IPS DF 6.9 (cell line): ENCODE data around the gene ABHD2.

ENCODE experiments used
- DNase-seq: peaks from one replicate; pipeline ENCODE4 v3.0.0-alpha.2; 2013; ENCODE audit warnings: low read depth, low spot score
- H3K27ac ChIP-seq: one replicate; pipeline ENCODE4 v1.5.1; 2013; ENCODE audit warnings: low read length, control low read depth
- H3K27me3 ChIP-seq: 2 replicates; pipeline ENCODE4 v1.6.1; 2013; ENCODE audit warnings: mild to moderate bottlenecking, low read length; ENCODE audit not compliant: control insufficient read depth, insufficient read depth
- H3K36me3 ChIP-seq: 2 replicates; pipeline ENCODE4 v1.6.1; 2013; ENCODE audit warnings: low read length; ENCODE audit not compliant: control insufficient read depth, insufficient read depth
- H3K4me1 ChIP-seq: 2 replicates; pipeline ENCODE4 v1.6.1; 2013; ENCODE audit warnings: low read length; ENCODE audit not compliant: control insufficient read depth, insufficient read depth
- H3K4me3 ChIP-seq: 2 replicates; pipeline ENCODE4 v1.5.1; 2013; ENCODE audit warnings: mild to moderate bottlenecking, low read length
- H3K9me3 ChIP-seq: 2 replicates; pipeline ENCODE4 v1.6.1; 2013; ENCODE audit warnings: low read length, inconsistent platforms; ENCODE audit not compliant: control insufficient read depth, insufficient read depth
- WGBS: extraction: QIAGEN DNeasy Blood & Tissue Kit; methylation state at CpG from one replicate; pipeline ENCODE4 v1.1.7; 2013; ENCODE audit warnings: mixed read lengths, missing lambda C conversion rate; ENCODE audit not compliant: insufficient read length, insufficient coverage; 5-methylcytosine and 5-hydroxymethylcytosine counted together

The ABHD2 gene

DNA sequence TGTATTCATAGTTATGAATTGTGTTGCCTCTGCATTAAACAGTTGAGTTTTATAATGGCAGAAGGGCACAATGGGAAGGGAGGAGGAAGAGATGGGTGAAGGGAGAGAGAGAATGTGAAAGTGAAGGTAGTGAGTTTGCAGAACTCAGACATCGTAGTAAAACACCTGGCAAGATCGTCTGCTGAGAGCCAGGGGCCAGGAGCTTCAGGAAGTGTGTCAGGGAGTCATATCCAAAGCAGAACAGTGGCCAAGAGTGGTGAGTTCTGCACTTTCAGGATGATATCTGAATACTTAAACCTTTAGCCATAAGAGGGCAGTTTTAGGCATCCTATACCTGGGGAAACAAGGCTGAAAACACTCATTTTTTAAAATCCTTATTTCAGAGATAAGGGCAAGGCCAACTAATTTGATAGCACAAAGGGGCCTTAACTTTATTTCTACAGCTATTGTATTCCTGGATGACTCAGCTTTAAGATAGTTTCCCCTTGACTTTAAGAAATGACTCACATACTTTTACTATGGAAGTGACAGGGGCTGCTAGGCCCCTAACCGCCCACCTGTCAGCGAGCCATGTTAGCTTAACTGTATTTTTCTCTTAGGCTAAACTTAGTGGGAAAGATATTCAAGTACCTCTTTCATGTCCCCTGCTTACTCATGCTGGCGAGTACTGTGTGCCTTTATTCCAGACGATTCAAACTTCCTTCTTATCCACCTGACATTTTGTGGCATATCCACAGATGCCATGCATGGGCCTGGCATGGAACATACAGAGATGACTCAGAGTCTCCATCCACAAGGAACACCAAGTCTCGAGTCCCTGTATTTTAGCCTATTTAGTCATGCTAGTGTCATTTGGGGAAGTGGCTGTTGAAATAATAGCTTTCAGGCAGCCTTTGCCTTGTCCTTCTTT, 79.3 kb downstream of the ABHD2 start:
- H3K36me3 ChIP-seq = no peaks in the 10 kb centered on the region
- no peaks in the 10 kb centered on the region for H3K9me3 ChIP-seq
- no peaks in the 10 kb centered on the region for H3K27me3 ChIP-seq
- H3K27ac ChIP-seq = no peak overlapping the region
- peaks cover 3% of the 10 kb centered on the region; the same call in 1 of the 2 replicates for H3K4me1 ChIP-seq
- DNase-seq = no peak
- no CpG with 5 or more reads among the region's 7 CpGs for WGBS
- H3K4me3 ChIP-seq = no peak overlapping the region

DNA sequence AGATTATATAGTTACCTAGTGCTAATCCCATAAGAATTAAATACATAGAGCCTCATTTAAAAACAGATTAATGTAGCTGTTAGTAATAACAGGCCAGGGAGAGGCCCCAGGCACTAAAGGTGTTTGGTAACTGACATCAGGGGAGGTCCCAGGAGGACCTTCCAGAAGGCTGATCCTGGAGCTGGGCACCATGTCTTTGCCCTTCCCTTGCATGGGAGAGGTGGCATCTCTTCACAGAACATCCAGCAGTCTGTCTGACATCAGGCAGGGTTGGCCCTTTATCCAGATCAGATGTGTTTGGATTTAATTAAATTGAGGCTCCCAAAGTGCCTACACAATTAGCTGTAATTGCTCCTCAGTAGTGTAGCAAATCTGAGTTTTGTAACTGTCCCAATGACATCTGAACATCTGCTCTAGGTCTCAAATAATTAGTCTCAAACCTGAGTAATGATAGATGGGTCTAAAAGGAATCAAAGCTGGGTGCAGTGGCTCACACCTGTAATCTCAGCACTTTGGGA, 80.1 kb downstream of the ABHD2 start:
- Histone ChIP-seq H3K4me1 (peaks cover 3% of the 10 kb centered on the region; the same call in 1 of the 2 replicates), H3K36me3 (no peaks in the 10 kb centered on the region), H3K9me3 (no peaks in the 10 kb centered on the region), H3K4me3 (no peak overlapping the region), H3K27me3 (no peaks in the 10 kb centered on the region), H3K27ac (no peak overlapping the region)
- no peak for DNase-seq

DNA sequence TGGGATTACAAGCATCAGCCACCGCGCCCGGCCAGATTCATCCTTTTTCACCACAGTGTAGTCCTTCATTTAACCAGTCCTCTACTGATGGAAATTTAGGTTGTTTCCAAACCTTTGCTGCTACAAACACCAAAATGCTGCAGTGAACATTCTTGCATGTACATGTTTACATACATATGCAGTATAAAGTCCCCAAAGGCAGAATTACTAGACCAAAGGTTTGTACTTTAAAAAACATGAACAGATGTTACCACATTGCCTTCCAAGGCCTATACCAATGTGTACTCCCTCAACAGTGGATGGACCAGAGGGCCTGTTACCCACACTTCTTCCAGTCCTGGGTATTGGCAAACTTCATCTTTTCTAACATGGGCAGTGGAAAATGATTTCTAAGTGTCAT, 82.1 kb downstream of the ABHD2 start:
- H3K27me3 ChIP-seq = no peaks in the 10 kb centered on the region
- H3K4me1 ChIP-seq = peaks cover 1% of the 10 kb centered on the region; the same call in 1 of the 2 replicates
- H3K36me3 ChIP-seq = no peaks in the 10 kb centered on the region
- no peaks in the 10 kb centered on the region for H3K9me3 ChIP-seq
- no CpG with 5 or more reads among the region's 3 CpGs for WGBS
- H3K27ac ChIP-seq = no peak overlapping the region
- no peak for DNase-seq
- H3K4me3 ChIP-seq = no peak overlapping the region

DNA sequence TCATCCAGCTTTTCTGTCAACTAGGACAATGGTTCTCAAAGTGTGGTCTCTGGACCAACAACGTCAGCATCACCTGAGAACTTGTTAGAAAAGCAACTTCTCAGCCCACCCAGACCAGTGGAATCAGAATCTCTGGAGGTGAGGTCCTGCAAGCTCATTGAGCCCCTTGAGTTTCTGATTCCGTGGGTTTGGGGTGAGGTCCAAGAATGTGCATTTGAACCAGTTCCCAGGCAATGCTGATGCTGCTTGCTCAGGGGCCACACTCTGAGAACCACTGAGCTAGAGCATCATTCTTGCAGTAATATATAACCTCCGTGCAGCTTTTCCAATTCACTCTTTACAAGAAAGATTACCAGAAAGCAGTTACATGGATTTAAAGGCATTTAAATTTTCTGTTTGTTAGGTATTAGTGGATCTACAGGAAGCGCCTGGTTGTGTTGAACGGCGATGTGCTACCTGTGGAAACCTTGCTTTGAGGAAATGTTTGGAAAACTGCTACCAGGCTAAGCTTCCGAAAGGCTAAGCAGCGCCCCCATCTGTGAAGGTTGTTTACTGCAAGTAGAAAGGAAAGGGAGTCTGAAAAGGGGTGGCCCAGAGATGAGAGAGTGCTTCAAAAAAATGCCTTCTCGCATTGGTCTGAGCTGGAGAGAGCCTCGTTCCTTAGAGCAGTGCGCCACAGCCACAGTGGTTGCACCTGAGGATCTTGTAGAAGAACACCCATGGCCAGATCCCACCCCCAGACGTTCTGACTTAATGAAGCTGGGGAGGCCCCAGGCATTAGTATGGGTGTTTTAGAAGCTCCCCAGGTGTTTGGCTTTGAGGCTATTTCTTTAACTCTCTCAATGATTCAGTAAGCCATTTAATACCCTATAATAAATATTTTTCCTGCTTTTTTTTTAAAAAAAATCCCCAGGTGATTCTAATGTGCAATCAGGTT, 83.1 kb downstream of the ABHD2 start:
- Histone ChIP-seq H3K27me3 (no peaks in the 10 kb centered on the region), H3K4me1 (0 out of 2 replicates have a peak, but pooled peaks cover 1% of the 10 kb centered on the region), H3K36me3 (no peaks in the 10 kb centered on the region), H3K4me3 (no peak overlapping the region), H3K9me3 (no peaks in the 10 kb centered on the region), H3K27ac (no peak overlapping the region)
- WGBS = no CpG with 5 or more reads among the region's 12 CpGs
- peak; percentile 70 for DNase-seq

DNA sequence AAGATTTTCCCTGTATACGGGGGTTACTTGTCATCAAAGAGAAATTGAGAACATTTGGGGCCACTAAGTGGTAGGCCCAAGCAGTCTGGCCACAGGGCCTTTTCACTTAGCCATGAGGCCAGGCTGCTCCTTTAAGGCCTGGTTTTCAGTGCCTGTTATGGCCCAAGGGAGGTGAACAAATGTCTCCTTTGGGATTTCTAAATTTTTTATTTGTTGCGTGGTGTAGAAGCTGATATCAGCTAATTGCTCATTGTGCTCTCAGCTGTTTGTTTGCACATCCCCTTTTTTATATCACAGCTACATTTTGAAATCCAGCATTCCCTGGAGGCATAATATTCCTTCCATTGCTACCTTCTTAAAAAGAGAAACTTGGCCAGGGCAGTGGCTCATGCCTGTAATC, 84.7 kb downstream of the ABHD2 start:
- no CpG with 5 or more reads among the region's 2 CpGs for WGBS
- Histone ChIP-seq H3K27me3 (no peaks in the 10 kb centered on the region), H3K36me3 (no peaks in the 10 kb centered on the region), H3K27ac (no peak overlapping the region), H3K4me3 (no peak overlapping the region), H3K4me1 (no peaks in the 10 kb centered on the region), H3K9me3 (no peaks in the 10 kb centered on the region)
- DNase-seq = no peak

DNA sequence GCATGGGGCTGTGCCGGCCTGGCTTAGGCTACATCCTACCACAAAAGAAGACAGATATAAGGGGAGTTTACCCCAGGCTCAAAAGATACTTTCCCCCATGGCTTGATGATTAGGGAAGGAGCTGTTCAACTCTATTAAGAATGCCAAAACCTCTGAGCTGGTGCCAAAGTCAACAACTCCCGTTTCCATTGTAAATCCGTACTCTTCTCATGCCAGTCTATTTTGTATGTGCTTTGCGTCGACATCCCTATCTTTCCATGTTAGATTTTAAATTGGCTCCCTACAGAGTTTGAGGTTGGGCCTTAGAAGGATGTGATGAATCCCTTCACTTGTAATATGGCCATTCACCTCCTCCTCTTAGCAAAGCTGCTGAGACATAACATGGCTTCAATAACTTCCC, 86.2 kb downstream of the ABHD2 start:
- H3K4me1 ChIP-seq = no peaks in the 10 kb centered on the region
- no peak for DNase-seq
- H3K27ac ChIP-seq = no peak overlapping the region
- H3K4me3 ChIP-seq = no peak overlapping the region
- WGBS = no CpG with 5 or more reads among the region's 5 CpGs
- no peaks in the 10 kb centered on the region for H3K27me3 ChIP-seq
- H3K9me3 ChIP-seq = no peaks in the 10 kb centered on the region
- H3K36me3 ChIP-seq = no peaks in the 10 kb centered on the region

DNA sequence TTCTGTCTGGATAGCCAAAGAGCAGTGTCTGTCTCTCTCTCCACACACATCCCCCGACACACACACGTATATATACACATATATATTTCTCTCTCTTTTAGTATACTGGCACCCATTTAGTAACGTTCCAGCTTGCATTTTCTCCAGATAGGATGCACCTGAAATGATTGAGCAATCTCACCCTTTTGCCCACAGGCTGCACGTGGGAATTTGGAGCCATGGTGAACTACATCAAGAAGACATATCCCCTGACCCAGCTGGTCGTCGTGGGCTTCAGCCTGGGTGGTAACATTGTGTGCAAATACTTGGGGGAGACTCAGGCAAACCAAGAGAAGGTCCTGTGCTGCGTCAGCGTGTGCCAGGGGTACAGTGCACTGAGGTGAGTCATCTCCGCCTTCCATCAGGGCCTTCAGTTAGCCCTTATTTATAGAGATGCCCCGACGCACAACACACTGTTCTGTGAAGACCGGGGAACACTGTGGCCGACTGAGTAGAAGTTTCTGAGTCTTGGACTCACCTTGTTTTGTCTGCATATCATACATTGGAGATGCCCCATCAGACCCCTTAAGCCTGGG, 87.4 kb downstream of the ABHD2 start:
- no peaks in the 10 kb centered on the region for H3K36me3 ChIP-seq

GRCh38 chr15:89177116-89177515, 88.9 kb downstream of the ABHD2 start:
- no peaks in the 10 kb centered on the region for H3K4me1 ChIP-seq
- no peak overlapping the region for H3K27ac ChIP-seq
- no peaks in the 10 kb centered on the region for H3K9me3 ChIP-seq
- DNase-seq = no peak
- H3K27me3 ChIP-seq = no peaks in the 10 kb centered on the region
- WGBS = no CpG with 5 or more reads among the region's 12 CpGs
- no peak overlapping the region for H3K4me3 ChIP-seq
- no peaks in the 10 kb centered on the region for H3K36me3 ChIP-seq

More for the DNA sequence above, 87.4 kb downstream of the ABHD2 start:
- H3K27ac ChIP-seq = no peak overlapping the region
- no peak overlapping the region for H3K4me3 ChIP-seq
- no peaks in the 10 kb centered on the region for H3K9me3 ChIP-seq
- DNase-seq = no peak
- H3K4me1 ChIP-seq = no peaks in the 10 kb centered on the region
- 100% methylated on average over 3 of the region's 13 CpGs for WGBS
- no peaks in the 10 kb centered on the region for H3K27me3 ChIP-seq

- no peak overlapping the region for H3K27ac ChIP-seq
- no peaks in the 10 kb centered on the region for H3K27me3 ChIP-seq
- WGBS = no CpG with 5 or more reads among the region's 6 CpGs
- H3K4me3 ChIP-seq = no peak overlapping the region
- no peaks in the 10 kb centered on the region for H3K9me3 ChIP-seq
- peak; percentile 22 for DNase-seq
- no peaks in the 10 kb centered on the region for H3K36me3 ChIP-seq
- no peaks in the 10 kb centered on the region for H3K4me1 ChIP-seq
Observed at GRCh38 chr15:89177633-89178306, 89.5 kb downstream of the ABHD2 start.
